ENCODE data around the gene MYOF. TPM values are rescaled to one million over a fixed set of nuclear protein-coding genes. Genes with fewer than 3 reads are reported as not detected.

Gene MYOF
- polyA plus RNA-seq, 4 donors = 1.6 to 20.6 (median 9.4) TPM

DNA sequence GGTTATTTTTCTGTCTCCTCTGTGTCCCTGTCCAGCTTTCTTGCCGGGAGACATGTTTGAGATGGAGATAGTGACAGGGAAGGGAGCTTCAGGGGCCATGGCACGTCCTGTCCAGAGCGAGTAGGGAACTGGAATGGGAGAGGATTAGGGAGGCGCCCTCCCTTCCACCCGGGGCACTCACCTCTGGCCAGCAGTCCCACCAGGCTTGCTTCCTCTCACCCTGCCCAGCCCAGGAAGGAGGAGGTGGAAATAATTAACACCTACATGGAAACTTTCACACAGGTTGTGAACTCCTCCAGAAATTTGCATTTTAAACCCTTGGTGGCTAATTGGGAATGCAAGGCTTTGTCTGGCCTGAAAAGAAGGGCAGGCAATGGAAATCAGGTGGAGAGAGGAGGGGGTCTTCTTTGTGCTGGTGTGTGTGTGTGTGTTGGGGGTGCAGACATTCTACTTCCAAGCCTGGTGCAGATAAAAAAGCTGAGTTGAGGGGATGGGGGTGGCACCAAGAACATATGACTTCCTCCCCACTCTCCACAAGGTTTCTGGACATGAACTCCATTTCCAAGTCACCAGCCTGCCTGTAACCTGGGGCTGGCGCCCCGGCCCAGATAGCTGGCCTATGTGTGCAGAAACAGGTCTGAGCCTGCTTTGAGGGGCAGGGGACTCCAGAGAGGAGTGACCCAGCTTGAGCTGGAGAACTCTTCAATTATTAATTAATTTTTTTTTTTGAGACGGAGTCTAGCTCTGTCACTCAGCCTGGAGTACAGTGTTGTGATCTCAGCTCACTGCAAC, 209.1 kb downstream of the MYOF start:
- Histone ChIP-seq H3K36me3 (ENCODE audit: control insufficient read depth in 3 of 3, insufficient read depth in 2 of 3, low read depth in 1 of 3, low read length in 3 of 3) (no peaks in the 10 kb centered on the region), H3K4me1 (ENCODE audit: control insufficient read depth in 3 of 3, insufficient read depth in 2 of 3, low read depth in 1 of 3, low read length in 2 of 3) (no peaks in the 10 kb centered on the region), H3K4me3 (ENCODE audit: low read depth in 1 of 3, low read length in 3 of 3) (no peak overlapping the region), H3K9me3 (ENCODE audit: control insufficient read depth in 2 of 2, insufficient read depth in 1 of 2, low read depth in 1 of 2, low read length in 1 of 2) (peaks cover 0 to 4% of the 10 kb centered on the region in 2 donors), H3K27me3 (ENCODE audit: control insufficient read depth in 3 of 3, insufficient read depth in 3 of 3, low read length in 3 of 3) (no peaks in the 10 kb centered on the region), H3K27ac (ENCODE audit: low read depth in 1 of 3, low read length in 2 of 3) (no peak overlapping the region)
- no peak for DNase-seq
- 66 to 72% (median 71%) methylated on average over 8 of the region's 8 CpGs for WGBS, 3 donors
- no peak for FAIRE-seq

DNA sequence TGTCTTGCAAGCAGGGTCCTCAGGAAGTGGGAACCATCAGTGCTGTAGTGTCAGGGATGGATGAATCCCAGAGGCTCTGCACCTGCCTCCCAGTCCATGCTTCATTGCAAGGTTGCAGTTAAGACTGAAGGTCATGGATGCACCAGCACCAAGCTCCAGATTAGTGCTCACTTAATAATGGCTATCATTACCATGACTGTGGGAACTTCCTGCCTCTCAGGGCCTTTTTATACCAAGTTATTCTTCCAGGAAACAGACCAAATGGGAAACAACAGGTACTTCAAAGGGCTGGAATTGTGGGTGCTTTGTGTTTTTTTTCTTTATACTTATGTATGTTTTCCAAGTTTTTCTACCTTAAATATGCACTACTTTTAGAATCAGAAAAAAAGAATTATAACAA, 210.8 kb downstream of the MYOF start:
- no peaks in the 10 kb centered on the region for H3K27me3 ChIP-seq (ENCODE audit: control insufficient read depth in 3 of 3, insufficient read depth in 3 of 3, low read length in 3 of 3)
- H3K36me3 ChIP-seq (ENCODE audit: control insufficient read depth in 3 of 3, insufficient read depth in 2 of 3, low read depth in 1 of 3, low read length in 3 of 3) = no peaks in the 10 kb centered on the region
- FAIRE-seq (no peak), DNase-seq (no peak)
- H3K27ac ChIP-seq (ENCODE audit: low read depth in 1 of 3, low read length in 2 of 3) = no peak overlapping the region
- no peaks in the 10 kb centered on the region for H3K4me1 ChIP-seq (ENCODE audit: control insufficient read depth in 3 of 3, insufficient read depth in 2 of 3, low read depth in 1 of 3, low read length in 2 of 3)
- H3K9me3 ChIP-seq (ENCODE audit: control insufficient read depth in 2 of 2, insufficient read depth in 1 of 2, low read depth in 1 of 2, low read length in 1 of 2) = peaks cover 0 to 4% of the 10 kb centered on the region in 2 donors
- no peak overlapping the region for H3K4me3 ChIP-seq (ENCODE audit: low read depth in 1 of 3, low read length in 3 of 3)

DNA sequence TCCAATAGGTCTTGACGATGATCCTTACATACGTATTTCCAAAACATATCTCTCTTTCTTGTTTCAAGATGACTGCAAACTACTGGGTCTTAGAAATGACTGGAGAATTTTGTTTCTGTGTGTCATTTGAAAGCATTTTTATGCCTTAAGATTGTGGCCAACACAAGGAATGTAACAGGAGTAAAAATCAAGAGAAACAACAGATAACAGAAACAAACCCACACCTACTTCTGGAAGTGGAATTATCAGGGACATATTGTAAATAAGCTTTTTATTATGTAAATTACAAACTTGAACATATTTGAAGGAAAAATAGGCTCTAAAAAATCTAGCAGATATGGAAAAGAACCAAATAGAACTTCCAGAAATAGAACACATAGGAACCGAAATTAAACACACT, 212.9 kb downstream of the MYOF start:
- no peaks in the 10 kb centered on the region for H3K36me3 ChIP-seq (ENCODE audit: control insufficient read depth in 3 of 3, insufficient read depth in 2 of 3, low read depth in 1 of 3, low read length in 3 of 3)
- WGBS, 3 donors = 92 to 98% (median 95%) methylated on average over 3 of the region's 3 CpGs
- peaks cover 0 to 4% of the 10 kb centered on the region in 2 donors for H3K9me3 ChIP-seq (ENCODE audit: control insufficient read depth in 2 of 2, insufficient read depth in 1 of 2, low read depth in 1 of 2, low read length in 1 of 2)
- DNase-seq (no peak), FAIRE-seq (no peak)
- H3K4me1 ChIP-seq (ENCODE audit: control insufficient read depth in 3 of 3, insufficient read depth in 2 of 3, low read depth in 1 of 3, low read length in 2 of 3) = no peaks in the 10 kb centered on the region
- H3K27me3 ChIP-seq (ENCODE audit: control insufficient read depth in 3 of 3, insufficient read depth in 3 of 3, low read length in 3 of 3) = no peaks in the 10 kb centered on the region
- H3K4me3 ChIP-seq (ENCODE audit: low read depth in 1 of 3, low read length in 3 of 3) = no peak overlapping the region
- no peak overlapping the region for H3K27ac ChIP-seq (ENCODE audit: low read depth in 1 of 3, low read length in 2 of 3)

DNA sequence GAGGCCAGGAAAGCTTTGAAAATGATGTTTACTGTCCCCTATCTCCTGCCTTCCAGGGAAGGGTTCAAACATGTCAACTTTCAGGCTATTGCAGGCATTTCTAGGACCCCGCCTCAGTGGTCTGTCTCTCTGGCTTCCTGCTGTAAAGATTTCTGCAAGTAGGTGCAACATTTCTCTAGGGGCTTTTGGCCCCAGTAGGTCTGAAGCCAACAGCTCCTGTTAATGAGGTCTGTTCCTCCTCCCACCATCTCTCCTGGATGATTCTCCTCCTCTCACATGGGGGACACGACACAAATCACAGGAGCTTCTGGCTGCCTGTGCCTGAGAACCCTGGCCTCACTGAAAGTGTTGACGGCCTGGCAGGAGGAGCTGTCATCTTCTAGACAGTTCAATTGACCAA, 214.1 kb downstream of the MYOF start:
- H3K9me3 ChIP-seq (ENCODE audit: control insufficient read depth in 2 of 2, insufficient read depth in 1 of 2, low read depth in 1 of 2, low read length in 1 of 2) = peaks cover 0 to 4% of the 10 kb centered on the region in 2 donors
- no peak for FAIRE-seq
- no peaks in the 10 kb centered on the region for H3K27me3 ChIP-seq (ENCODE audit: control insufficient read depth in 3 of 3, insufficient read depth in 3 of 3, low read length in 3 of 3)
- no peak for DNase-seq
- 79 to 86% (median 79%) methylated on average over 3 of the region's 3 CpGs for WGBS, 3 donors
- no peak overlapping the region for H3K27ac ChIP-seq (ENCODE audit: low read depth in 1 of 3, low read length in 2 of 3)
- H3K4me3 ChIP-seq (ENCODE audit: low read depth in 1 of 3, low read length in 3 of 3) = no peak overlapping the region
- no peaks in the 10 kb centered on the region for H3K36me3 ChIP-seq (ENCODE audit: control insufficient read depth in 3 of 3, insufficient read depth in 2 of 3, low read depth in 1 of 3, low read length in 3 of 3)
- H3K4me1 ChIP-seq (ENCODE audit: control insufficient read depth in 3 of 3, insufficient read depth in 2 of 3, low read depth in 1 of 3, low read length in 2 of 3) = no peaks in the 10 kb centered on the region

DNA sequence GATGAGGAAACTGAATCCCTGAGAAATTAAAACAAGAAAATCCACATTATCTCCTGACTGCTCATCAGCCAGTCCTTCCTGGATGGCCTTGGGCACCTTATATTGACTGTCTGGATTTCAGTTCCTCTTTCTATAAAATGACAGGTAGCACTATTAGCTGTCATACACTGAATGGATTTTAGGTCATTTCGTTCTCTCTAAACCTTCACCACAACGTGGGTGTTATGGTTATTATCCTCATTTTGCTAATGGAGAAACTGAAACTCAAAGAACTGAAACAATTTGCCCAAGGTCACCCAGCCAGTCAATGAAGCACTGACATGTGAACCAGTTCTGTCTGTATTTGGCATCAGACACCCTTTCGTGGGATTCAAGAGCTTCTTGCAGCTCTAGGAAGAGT, 214.6 kb downstream of the MYOF start:
- Histone ChIP-seq H3K36me3 (ENCODE audit: control insufficient read depth in 3 of 3, insufficient read depth in 2 of 3, low read depth in 1 of 3, low read length in 3 of 3) (no peaks in the 10 kb centered on the region), H3K4me1 (ENCODE audit: control insufficient read depth in 3 of 3, insufficient read depth in 2 of 3, low read depth in 1 of 3, low read length in 2 of 3) (no peaks in the 10 kb centered on the region), H3K4me3 (ENCODE audit: low read depth in 1 of 3, low read length in 3 of 3) (no peak overlapping the region), H3K9me3 (ENCODE audit: control insufficient read depth in 2 of 2, insufficient read depth in 1 of 2, low read depth in 1 of 2, low read length in 1 of 2) (peaks cover 0 to 4% of the 10 kb centered on the region in 2 donors), H3K27ac (ENCODE audit: low read depth in 1 of 3, low read length in 2 of 3) (no peak overlapping the region), H3K27me3 (ENCODE audit: control insufficient read depth in 3 of 3, insufficient read depth in 3 of 3, low read length in 3 of 3) (no peaks in the 10 kb centered on the region)
- WGBS, 3 donors = 56 to 64% (median 62%) methylated on average over 3 of the region's 3 CpGs
- FAIRE-seq = no peak
- DNase-seq = no peak

DNA sequence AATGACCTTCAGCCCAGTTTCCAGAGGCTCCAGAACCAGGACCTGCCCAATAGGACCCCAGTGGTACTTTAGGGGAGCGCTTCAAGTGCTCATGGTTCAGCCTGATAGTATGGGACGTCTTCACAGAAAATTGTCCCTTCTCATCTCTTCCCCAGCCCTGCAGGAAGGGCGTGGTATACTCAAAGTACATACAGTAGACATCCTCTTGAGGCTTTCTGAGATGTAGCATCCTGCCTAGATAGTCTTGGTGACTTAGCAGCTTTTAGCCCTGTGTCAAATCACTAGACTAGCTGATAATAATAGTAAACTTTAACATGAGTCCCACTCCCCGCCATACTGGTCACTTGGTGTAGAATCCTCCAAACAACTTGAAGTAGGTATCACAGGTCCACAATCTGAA, 215.3 kb downstream of the MYOF start:
- Histone ChIP-seq H3K27ac (ENCODE audit: low read depth in 1 of 3, low read length in 2 of 3) (no peak overlapping the region), H3K9me3 (ENCODE audit: control insufficient read depth in 2 of 2, insufficient read depth in 1 of 2, low read depth in 1 of 2, low read length in 1 of 2) (peaks cover 0 to 4% of the 10 kb centered on the region in 2 donors), H3K4me3 (ENCODE audit: low read depth in 1 of 3, low read length in 3 of 3) (no peak overlapping the region), H3K4me1 (ENCODE audit: control insufficient read depth in 3 of 3, insufficient read depth in 2 of 3, low read depth in 1 of 3, low read length in 2 of 3) (no peaks in the 10 kb centered on the region), H3K27me3 (ENCODE audit: control insufficient read depth in 3 of 3, insufficient read depth in 3 of 3, low read length in 3 of 3) (no peaks in the 10 kb centered on the region), H3K36me3 (ENCODE audit: control insufficient read depth in 3 of 3, insufficient read depth in 2 of 3, low read depth in 1 of 3, low read length in 3 of 3) (no peaks in the 10 kb centered on the region)
- DNase-seq = no peak
- no peak for FAIRE-seq
- 81 to 87% (median 84%) methylated on average over 4 of the region's 4 CpGs for WGBS, 3 donors

DNA sequence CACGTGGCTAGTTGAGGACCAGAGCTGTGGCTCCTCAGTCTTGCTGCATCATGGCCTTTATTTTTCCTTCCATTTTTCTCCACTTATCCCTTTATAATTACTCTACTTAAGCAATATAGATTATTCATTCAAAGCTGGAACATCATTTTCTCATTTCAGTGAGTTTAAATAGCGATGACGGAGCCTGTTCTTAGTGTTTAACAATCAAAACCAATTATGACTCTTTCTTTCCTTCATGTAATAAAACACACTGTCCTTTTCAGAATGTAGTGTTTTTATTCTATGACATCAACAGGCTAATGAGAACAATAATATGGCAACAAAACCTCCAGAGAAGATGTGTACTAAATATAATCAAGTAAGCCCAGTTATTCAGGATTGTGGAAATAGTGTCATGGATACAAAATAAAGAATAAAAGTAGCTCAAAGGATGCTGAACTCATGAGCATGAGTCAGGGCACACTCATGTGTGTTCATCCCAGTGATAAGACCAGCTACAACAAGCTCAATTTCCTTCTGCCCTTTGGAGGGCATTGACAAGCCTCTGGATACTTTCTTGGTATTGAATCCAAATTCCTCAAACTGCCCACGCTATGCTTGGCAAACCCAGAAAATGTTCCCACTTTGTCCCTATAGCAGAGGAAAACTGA, 220.0 kb downstream of the MYOF start:
- Histone ChIP-seq H3K4me1 (ENCODE audit: control insufficient read depth in 3 of 3, insufficient read depth in 2 of 3, low read depth in 1 of 3, low read length in 2 of 3) (no peaks in the 10 kb centered on the region), H3K4me3 (ENCODE audit: low read depth in 1 of 3, low read length in 3 of 3) (no peak overlapping the region), H3K27me3 (ENCODE audit: control insufficient read depth in 3 of 3, insufficient read depth in 3 of 3, low read length in 3 of 3) (no peaks in the 10 kb centered on the region), H3K36me3 (ENCODE audit: control insufficient read depth in 3 of 3, insufficient read depth in 2 of 3, low read depth in 1 of 3, low read length in 3 of 3) (no peaks in the 10 kb centered on the region), H3K27ac (ENCODE audit: low read depth in 1 of 3, low read length in 2 of 3) (no peak overlapping the region), H3K9me3 (ENCODE audit: control insufficient read depth in 2 of 2, insufficient read depth in 1 of 2, low read depth in 1 of 2, low read length in 1 of 2) (no peaks in the 10 kb centered on the region)
- 94 to 96% (median 94%) methylated on average over 4 of the region's 4 CpGs for WGBS, 3 donors
- DNase-seq (no peak), FAIRE-seq (no peak)

DNA sequence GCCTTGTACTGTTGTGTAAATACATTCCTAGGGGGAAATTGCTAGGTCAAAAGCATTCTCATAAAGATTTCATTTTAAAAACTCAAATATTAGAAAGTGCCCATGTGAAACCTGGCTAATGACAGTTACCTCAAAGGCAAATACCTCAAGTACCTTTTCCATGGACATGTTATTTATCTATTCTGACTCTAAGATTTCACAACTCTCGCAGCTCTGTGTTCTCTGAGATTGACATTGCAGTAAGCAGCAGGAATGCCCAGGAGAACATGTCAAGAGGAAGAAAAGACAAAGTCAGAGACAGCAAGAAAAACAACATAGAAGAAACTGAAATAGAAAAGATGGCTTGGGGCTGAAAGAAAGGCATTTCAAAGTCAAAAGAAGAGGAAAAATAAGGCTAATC, 221.0 kb downstream of the MYOF start:
- H3K9me3 ChIP-seq (ENCODE audit: control insufficient read depth in 2 of 2, insufficient read depth in 1 of 2, low read depth in 1 of 2, low read length in 1 of 2) = no peaks in the 10 kb centered on the region
- H3K4me3 ChIP-seq (ENCODE audit: low read depth in 1 of 3, low read length in 3 of 3) = no peak overlapping the region
- H3K36me3 ChIP-seq (ENCODE audit: control insufficient read depth in 3 of 3, insufficient read depth in 2 of 3, low read depth in 1 of 3, low read length in 3 of 3) = no peaks in the 10 kb centered on the region
- no peaks in the 10 kb centered on the region for H3K27me3 ChIP-seq (ENCODE audit: control insufficient read depth in 3 of 3, insufficient read depth in 3 of 3, low read length in 3 of 3)
- WGBS, 3 donors = 77 to 90% (median 79%) methylated on average over 1 of the region's 1 CpG
- H3K4me1 ChIP-seq (ENCODE audit: control insufficient read depth in 3 of 3, insufficient read depth in 2 of 3, low read depth in 1 of 3, low read length in 2 of 3) = no peaks in the 10 kb centered on the region
- FAIRE-seq (no peak), DNase-seq (no peak)
- no peak overlapping the region for H3K27ac ChIP-seq (ENCODE audit: low read depth in 1 of 3, low read length in 2 of 3)

Measured in small intestine (tissue), 7 donors.